ENCODE data around the gene CASP8. TPM values are rescaled to one million over a fixed set of nuclear protein-coding genes. Genes with fewer than 3 reads are reported as not detected.

Gene CASP8
- total and polyA plus RNA-seq, 8 donors, result 6.4 to 32.3 (median 10.7) TPM

DNA sequence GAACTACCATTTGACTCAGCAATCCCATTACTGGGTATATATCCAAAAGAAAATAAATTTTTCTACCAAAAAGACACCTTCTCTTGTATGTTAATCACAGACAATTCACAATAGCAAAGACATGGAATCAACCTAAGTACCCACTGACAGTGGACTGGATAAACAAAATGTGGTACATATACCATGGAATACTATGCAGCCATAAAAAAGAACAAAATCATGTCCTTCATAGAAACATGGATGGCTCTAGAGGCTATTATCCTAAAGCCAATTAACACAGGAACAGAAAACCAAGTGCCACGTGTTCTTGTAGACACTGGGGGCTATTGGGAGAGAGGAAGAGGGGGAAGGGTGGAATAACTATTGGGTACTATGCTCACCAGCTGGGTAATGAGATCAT lies 69.1 kb downstream of the CASP8 start:
- WGBS, 5 donors, result 38 to 68% (median 59%) methylated on average over 1 of the region's 1 CpG
- intact Hi-C loops (cut with DNase I; ENCODE audit: low total_unique reads), result no loop called here
- Histone ChIP-seq H3K36me3 (peaks cover 0 to 4% (median 0%) of the 10 kb centered on the region in 4 donors), H3K27ac (no peak overlapping the region), H3K4me3 (no peak overlapping the region), H3K9me3 (peaks cover 0 to 23% (median 8%) of the 10 kb centered on the region in 4 donors), H3K4me1 (no peaks in the 10 kb centered on the region), H3K27me3 (no peaks in the 10 kb centered on the region)
- TF ChIP-seq EP300 (IDR thresholded peaks at IDR 0.05) (no peak), CTCF (IDR thresholded peaks at IDR 0.05) (no peak), POLR2A (IDR thresholded peaks at IDR 0.05) (no peak), POLR2AphosphoS5 (IDR thresholded peaks at IDR 0.05) (no peak)
- DNase-seq, result no peak

Small RNA genes lying within 50 kb of the gene (small RNA-seq; reads per million reads assigned to genes)
- 0 reads per million in 4 donors for gene MTND4LP13

Other genes starting within 250 kb of the CASP8 start
- gene HYCC2, start 188.9 kb upstream of the CASP8 start, total RNA-seq, result 10 to 100 TPM in 3 of 5 donors, 1 to 10 TPM in 2; 2.9 to 51.6 (median 11.1) TPM
- 1 to 10 TPM; 2.4 to 4.0 (median 2.5) TPM for gene HYCC2, start 188.9 kb upstream of the CASP8 start, polyA plus RNA-seq
- 100 to 1,000 TPM in 1 of 5 donors, 10 to 100 TPM in 3, 1 to 10 TPM in 1; 3.5 to 130 (median 58.5) TPM for gene NDUFB3, start 188.5 kb upstream of the CASP8 start, total RNA-seq
- gene NDUFB3, start 188.5 kb upstream of the CASP8 start, polyA plus RNA-seq, result 100 to 1,000 TPM in 2 of 3 donors, 10 to 100 TPM in 1; 91.2 to 134 (median 109) TPM
- 100 to 1,000 TPM; 149 to 424 (median 247) TPM for gene CFLAR, start 144.4 kb upstream of the CASP8 start, total RNA-seq
- 10 to 100 TPM; 23.3 to 43.4 (median 24.1) TPM for gene CFLAR, start 144.4 kb upstream of the CASP8 start, polyA plus RNA-seq
- gene CASP10, start 77.4 kb upstream of the CASP8 start, total RNA-seq, result 10 to 100 TPM in 4 of 5 donors, 1 to 10 TPM in 1; 2.6 to 34.9 (median 16.5) TPM
- 1 to 10 TPM; 4.7 to 8.1 (median 4.9) TPM for gene CASP10, start 77.4 kb upstream of the CASP8 start, polyA plus RNA-seq
- 10 to 100 TPM in 1 of 5 donors, 1 to 10 TPM in 2, not detected in 2; 1.8 to 21.6 (median 4.9) TPM for gene FLACC1, start 96.8 kb downstream of the CASP8 start, total RNA-seq
- gene FLACC1, start 96.8 kb downstream of the CASP8 start, polyA plus RNA-seq, result under 1 TPM in 2 of 3 donors, not detected in 1; 0.13 to 0.46 TPM
- 10 to 100 TPM; 16.9 to 43.1 (median 22.3) TPM for gene TRAK2, start 190.9 kb downstream of the CASP8 start, total RNA-seq
- gene TRAK2, start 190.9 kb downstream of the CASP8 start, polyA plus RNA-seq, result 10 to 100 TPM in 2 of 3 donors, 1 to 10 TPM in 1; 8.2 to 46.8 (median 32.1) TPM
- 10 to 100 TPM; 11.4 to 93.4 (median 35.1) TPM for gene STRADB, start 191.2 kb downstream of the CASP8 start, total RNA-seq
- gene STRADB, start 191.2 kb downstream of the CASP8 start, polyA plus RNA-seq, result 10 to 100 TPM in 2 of 3 donors, 1 to 10 TPM in 1; 7.9 to 12.3 (median 11.5) TPM

All from stomach (tissue), 9 donors.